ENCODE measurements around the gene MTOR. TPM values are rescaled to one million over a fixed set of nuclear protein-coding genes. Genes with fewer than 3 reads are reported as not detected.

The MTOR gene
- total and polyA plus RNA-seq, 2 donors (not counting 1 experiment from before 2014, with no cell fraction given), result 30.7 to 50.7 TPM

- no peak overlapping the region for H3K4me2 ChIP-seq (replicated peaks; ENCODE audit: low read depth, low read length, poor library complexity, severe bottlenecking)
- DNase-seq (no peak), ATAC-seq (ENCODE audit: low read depth) (no peak)
- H2AFZ ChIP-seq (ENCODE audit: insufficient read depth, low read depth, low read length, poor library complexity, severe bottlenecking), result no peak overlapping the region
- H4K20me1 ChIP-seq (ENCODE audit: control insufficient read depth, insufficient read depth, low read length, poor library complexity, severe bottlenecking), result peaks cover 27% of the 10 kb centered on the region
- H3K9ac ChIP-seq (ENCODE audit: low read length), result no peak overlapping the region
- no peak for TF ChIP-seq CTCF (IDR thresholded peaks at IDR 0.05)
- no peak for TF ChIP-seq EZH2 (IDR thresholded peaks at IDR 0.05; ENCODE audit: borderline replicate concordance, insufficient read depth, low read depth, low read length, poor library complexity, severe bottlenecking)
- Mint-ChIP-seq H3K4me1 (no peaks in the 10 kb centered on the region), H3K9me3 (ENCODE audit: insufficient read depth) (no peaks in the 10 kb centered on the region), H3K4me3 (no peak overlapping the region), H3K27ac (no peak overlapping the region), H3K27me3 (no peaks in the 10 kb centered on the region)
- H3K27me3 ChIP-seq (replicated peaks in 1 of 4; ENCODE audit: control extremely low read depth in 1 of 4, control insufficient read depth in 3 of 4, insufficient read depth in 4 of 4, low read length in 3 of 4), result no peaks in the 10 kb centered on the region
- no peak overlapping the region for H3K27ac ChIP-seq (ENCODE audit: low read length in 2 of 2)
- POLR2A ChIA-PET, result no interaction called here
- intact Hi-C loops (cut with micrococcal nuclease), result no loop called here
- H3K9me3 ChIP-seq (ENCODE audit: control extremely low read depth in 1 of 3, control insufficient read depth in 2 of 3, insufficient read depth in 1 of 3, low read length in 2 of 3), result no peaks in the 10 kb centered on the region
- H3K36me3 ChIP-seq (replicated peaks in 1 of 2; ENCODE audit: control extremely low read depth in 1 of 2, control insufficient read depth in 1 of 2, extremely low read depth in 1 of 2, insufficient read depth in 2 of 2, low read length in 1 of 2), result peaks cover 14 to 49% of the 10 kb centered on the region in 2 experiments
- 100% methylated on average over 3 of the region's 6 CpGs for WGBS (ENCODE audit: insufficient coverage)
- no peak overlapping the region for H3K4me3 ChIP-seq (ENCODE audit: control extremely low read depth in 1 of 5, extremely low read depth in 1 of 5, insufficient read depth in 1 of 5, low read depth in 2 of 5, low read length in 4 of 5)
- H3K4me1 ChIP-seq (ENCODE audit: control insufficient read depth in 2 of 2, insufficient read depth in 2 of 2, low read length in 2 of 2), result no peaks in the 10 kb centered on the region
- CTCF ChIA-PET, result interaction anchor here (0.6 to 3.0 kb wide), 2 partner anchors 52 to 53 kb away, joined by 3 to 15 read pairs; no protein-coding TSS in a partner anchor
- peaks cover 40% of the 10 kb centered on the region for H3K79me2 ChIP-seq (ENCODE audit: control insufficient read depth, insufficient read depth, low read length)
Observed at GRCh38 chr1:11293856-11294255, 31.5 kb upstream of the MTOR start.

GRCh38 chr1:11291049-11291448 is 28.7 kb upstream of the MTOR start:
- Mint-ChIP-seq H3K27ac (no peak overlapping the region), H3K4me3 (no peak overlapping the region), H3K9me3 (ENCODE audit: insufficient read depth) (no peaks in the 10 kb centered on the region), H3K4me1 (no peaks in the 10 kb centered on the region), H3K27me3 (no peaks in the 10 kb centered on the region)
- H3K27ac ChIP-seq (ENCODE audit: low read length in 2 of 2), result no peak overlapping the region
- no peaks in the 10 kb centered on the region for H3K27me3 ChIP-seq (replicated peaks in 1 of 4; ENCODE audit: control extremely low read depth in 1 of 4, control insufficient read depth in 3 of 4, insufficient read depth in 4 of 4, low read length in 3 of 4)
- no peak overlapping the region for H3K4me3 ChIP-seq (ENCODE audit: control extremely low read depth in 1 of 5, extremely low read depth in 1 of 5, insufficient read depth in 1 of 5, low read depth in 2 of 5, low read length in 4 of 5)
- CTCF ChIA-PET, result interaction anchor here (1.0 kb wide), 1 partner anchor 29 kb away, joined by 3 read pairs; no protein-coding TSS in a partner anchor
- peaks cover 16 to 71% of the 10 kb centered on the region in 2 experiments for H3K36me3 ChIP-seq (replicated peaks in 1 of 2; ENCODE audit: control extremely low read depth in 1 of 2, control insufficient read depth in 1 of 2, extremely low read depth in 1 of 2, insufficient read depth in 2 of 2, low read length in 1 of 2)
- POLR2A ChIA-PET, result no interaction called here
- H3K4me2 ChIP-seq (replicated peaks; ENCODE audit: low read depth, low read length, poor library complexity, severe bottlenecking), result no peak overlapping the region
- TF ChIP-seq CTCF (IDR thresholded peaks at IDR 0.05) (no peak), EZH2 (IDR thresholded peaks at IDR 0.05; ENCODE audit: borderline replicate concordance, insufficient read depth, low read depth, low read length, poor library complexity, severe bottlenecking) (no peak)
- peaks cover 68% of the 10 kb centered on the region for H3K79me2 ChIP-seq (ENCODE audit: control insufficient read depth, insufficient read depth, low read length)
- DNase-seq, result no peak
- peaks cover 47% of the 10 kb centered on the region for H4K20me1 ChIP-seq (ENCODE audit: control insufficient read depth, insufficient read depth, low read length, poor library complexity, severe bottlenecking)
- WGBS (ENCODE audit: insufficient coverage), result 100% methylated on average over 1 of the region's 2 CpGs
- ATAC-seq (ENCODE audit: low read depth), result no peak
- no peak overlapping the region for H2AFZ ChIP-seq (ENCODE audit: insufficient read depth, low read depth, low read length, poor library complexity, severe bottlenecking)
- no peaks in the 10 kb centered on the region for H3K4me1 ChIP-seq (ENCODE audit: control insufficient read depth in 2 of 2, insufficient read depth in 2 of 2, low read length in 2 of 2)
- intact Hi-C loops (cut with micrococcal nuclease), result no loop called here
- H3K9me3 ChIP-seq (ENCODE audit: control extremely low read depth in 1 of 3, control insufficient read depth in 2 of 3, insufficient read depth in 1 of 3, low read length in 2 of 3), result no peaks in the 10 kb centered on the region
- H3K9ac ChIP-seq (ENCODE audit: low read length), result no peak overlapping the region
